LNCaP clone FGC (cell line): ENCODE measurements around the gene CRCP.

Source experiments
- DNase-seq: peaks from one replicate; pipeline ENCODE4 v3.0.0-alpha.2; 2011; ENCODE audit warnings: low read depth
- H3K4me3 ChIP-seq: 2 replicates; pipeline ENCODE4 v1.5.1; 2011; ENCODE audit warnings: mild to moderate bottlenecking, low read depth, low read length, control low read depth
- TF ChIP-seq, protein P1 (sequence below): IDR thresholded peaks from 2 replicates; pipeline ENCODE4 v1.5.1; 2012; ENCODE audit warnings: mild to moderate bottlenecking; ENCODE audit not compliant: control insufficient read depth, insufficient read depth; ENCODE audit errors: extremely low read depth

Gene CRCP

DNA sequence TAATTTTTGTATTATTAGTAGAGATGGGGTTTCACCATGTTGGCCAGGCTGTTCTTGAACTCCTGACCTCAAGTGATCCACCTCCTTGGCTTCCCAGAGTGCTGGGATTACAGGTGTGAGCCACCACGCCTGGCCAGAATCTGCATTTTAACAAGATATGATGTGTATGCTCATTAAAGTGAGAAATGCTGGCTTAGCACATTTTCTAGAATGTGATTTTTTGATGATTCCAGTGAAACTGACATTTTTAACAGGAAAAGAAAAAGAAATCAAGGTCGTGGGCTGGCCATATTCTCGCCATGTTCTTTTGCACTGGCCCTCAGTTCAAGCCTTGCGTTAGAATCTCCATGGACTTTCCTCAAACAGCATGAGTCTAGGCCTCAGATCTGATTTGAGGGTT lies 72.3 kb downstream of the CRCP start:
- H3K4me3 ChIP-seq: no peak overlapping the region
- TF ChIP-seq, protein P1, sequence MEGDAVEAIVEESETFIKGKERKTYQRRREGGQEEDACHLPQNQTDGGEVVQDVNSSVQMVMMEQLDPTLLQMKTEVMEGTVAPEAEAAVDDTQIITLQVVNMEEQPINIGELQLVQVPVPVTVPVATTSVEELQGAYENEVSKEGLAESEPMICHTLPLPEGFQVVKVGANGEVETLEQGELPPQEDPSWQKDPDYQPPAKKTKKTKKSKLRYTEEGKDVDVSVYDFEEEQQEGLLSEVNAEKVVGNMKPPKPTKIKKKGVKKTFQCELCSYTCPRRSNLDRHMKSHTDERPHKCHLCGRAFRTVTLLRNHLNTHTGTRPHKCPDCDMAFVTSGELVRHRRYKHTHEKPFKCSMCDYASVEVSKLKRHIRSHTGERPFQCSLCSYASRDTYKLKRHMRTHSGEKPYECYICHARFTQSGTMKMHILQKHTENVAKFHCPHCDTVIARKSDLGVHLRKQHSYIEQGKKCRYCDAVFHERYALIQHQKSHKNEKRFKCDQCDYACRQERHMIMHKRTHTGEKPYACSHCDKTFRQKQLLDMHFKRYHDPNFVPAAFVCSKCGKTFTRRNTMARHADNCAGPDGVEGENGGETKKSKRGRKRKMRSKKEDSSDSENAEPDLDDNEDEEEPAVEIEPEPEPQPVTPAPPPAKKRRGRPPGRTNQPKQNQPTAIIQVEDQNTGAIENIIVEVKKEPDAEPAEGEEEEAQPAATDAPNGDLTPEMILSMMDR: no peak

DNA sequence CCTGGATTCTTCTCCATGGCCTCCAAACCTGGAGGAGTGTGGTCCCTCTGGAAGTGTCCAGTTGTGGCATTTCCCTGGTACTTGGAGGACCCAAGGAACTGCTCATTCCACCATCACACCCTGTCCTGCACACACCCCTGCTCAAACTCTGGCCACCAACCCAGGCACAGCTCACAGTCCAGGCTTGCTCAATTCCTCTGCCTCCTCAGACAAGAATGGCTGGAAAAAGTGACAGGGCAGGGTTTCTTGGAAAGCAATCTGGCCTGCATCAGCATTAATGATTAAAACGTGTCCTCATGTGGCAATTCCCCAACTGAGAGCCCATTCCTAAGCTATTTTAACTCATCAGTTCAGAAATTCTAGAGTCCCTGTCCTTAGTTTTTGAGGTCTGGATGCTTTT lies 73.3 kb downstream of the CRCP start:
- TF ChIP-seq, protein P1: no peak
- H3K4me3 ChIP-seq: no peak overlapping the region

More for the DNA sequence above, 72.3 kb downstream of the CRCP start:
- DNase-seq: no peak

DNA sequence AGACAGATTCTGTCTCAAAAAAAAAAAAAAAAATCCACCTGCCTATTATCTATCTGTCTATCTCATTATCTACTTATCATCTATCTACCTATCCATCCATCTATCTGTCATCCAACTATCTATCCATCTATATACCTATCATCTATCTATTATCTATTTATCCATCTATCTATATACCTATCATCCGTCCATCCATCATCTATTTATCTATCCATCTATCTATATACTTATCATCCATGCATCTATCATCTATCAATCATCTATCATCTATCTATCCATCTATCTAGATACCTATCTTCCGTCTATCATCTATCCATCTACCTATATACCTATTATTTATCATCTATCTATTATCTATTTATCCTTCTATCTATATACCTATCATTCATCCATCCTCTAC lies 74.0 kb downstream of the CRCP start:
- H3K4me3 ChIP-seq: no peak overlapping the region
- DNase-seq: no peak
- TF ChIP-seq, protein P1: no peak

More for the DNA sequence above, 73.3 kb downstream of the CRCP start:
- no peak for DNase-seq

DNA sequence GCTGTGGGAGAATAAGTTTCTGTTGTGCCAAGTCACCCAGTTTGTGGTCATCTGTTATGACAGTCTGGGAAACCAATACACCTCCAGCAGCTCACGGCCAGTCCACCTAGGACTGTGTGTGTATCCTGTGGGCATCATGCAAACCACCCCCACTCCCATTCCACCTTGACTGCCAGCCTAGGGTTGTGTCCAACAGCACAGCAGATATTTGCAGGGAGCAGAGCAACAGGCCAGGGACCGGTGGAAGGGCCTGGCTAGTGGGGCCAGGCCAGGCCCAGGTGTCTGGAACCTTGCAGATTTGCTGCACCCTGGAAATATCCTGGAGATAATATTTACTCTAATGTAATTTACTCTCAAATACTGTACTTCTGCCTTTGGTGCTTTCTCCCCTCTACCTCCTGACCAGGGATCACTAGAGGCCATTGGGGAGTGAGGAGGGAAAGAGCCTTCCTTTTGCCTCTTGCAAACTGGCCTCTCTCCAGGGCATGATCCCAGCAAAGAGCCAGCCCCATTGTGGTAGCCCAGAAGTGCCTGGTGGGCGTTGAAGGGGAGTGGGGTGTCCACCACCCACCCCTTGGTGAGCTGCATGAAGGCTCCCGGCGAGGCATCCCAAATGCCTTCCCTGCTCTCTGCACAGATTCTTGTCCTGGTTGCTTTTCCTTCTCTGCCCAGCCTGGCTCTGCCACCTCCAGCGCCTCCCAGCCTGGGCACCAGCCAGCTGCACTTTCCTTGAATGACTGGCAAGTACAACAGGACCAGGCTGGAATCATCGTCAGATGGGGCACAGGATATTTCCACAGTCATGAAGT lies 75.3 kb downstream of the CRCP start:
- no peak for DNase-seq
- TF ChIP-seq, protein P1: no peak
- no peak overlapping the region for H3K4me3 ChIP-seq

DNA sequence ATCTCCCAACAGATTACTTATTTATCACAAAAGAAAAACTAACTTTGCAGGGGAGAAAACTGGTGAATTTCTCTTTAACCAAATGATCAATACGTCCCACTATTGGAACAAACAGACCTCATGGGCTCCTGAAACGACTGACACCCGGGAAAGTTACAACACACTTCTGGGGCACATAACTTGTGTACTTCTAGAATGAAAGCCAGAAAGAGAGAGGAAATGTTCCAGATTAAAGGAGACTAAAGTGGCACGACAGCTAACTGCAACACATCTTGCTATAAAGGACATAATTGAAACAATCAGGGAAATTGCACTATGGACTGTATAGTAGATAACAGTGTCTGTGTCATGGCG lies 75.8 kb downstream of the CRCP start:
- TF ChIP-seq, protein P1: no peak
- H3K4me3 ChIP-seq: no peak overlapping the region
- no peak for DNase-seq

DNA sequence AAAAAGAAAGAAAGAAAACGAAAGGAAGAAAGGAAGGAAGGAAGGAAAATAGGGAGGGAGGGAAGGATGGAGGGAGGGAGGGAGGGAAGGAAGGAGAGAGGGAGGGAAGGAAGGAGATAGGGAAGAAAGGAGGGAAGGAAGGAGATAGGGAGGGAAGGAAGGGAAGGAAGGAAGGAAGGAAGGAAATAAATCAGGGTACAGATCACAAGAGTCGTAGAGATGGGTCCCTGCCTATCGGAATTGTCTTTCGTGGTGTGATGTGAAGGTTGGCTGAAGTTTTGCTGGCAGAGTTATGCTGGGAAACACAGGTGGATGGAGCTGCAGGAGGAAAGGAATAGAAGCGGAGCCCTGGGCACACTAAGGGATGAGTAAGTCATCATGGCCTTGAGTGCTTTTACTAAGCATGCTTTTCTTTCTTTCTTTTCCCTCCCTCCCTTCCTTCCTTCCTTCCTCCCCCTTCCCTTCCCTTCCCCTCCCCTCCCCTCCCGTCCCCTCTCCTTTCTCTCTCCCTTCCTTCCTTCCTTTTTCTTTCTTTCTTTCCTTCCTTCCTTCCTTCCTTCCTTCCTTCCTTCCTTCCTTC lies 78.6 kb downstream of the CRCP start:
- H3K4me3 ChIP-seq: no peak overlapping the region
- no peak for DNase-seq
- TF ChIP-seq, protein P1: no peak
